Endothelial cell of umbilical vein (primary cell): ENCODE data around the gene PKP4.

Source experiments
- CTCF ChIP-seq, 2 donors: IDR thresholded peaks; 1 replicate in 1 of 2; 2 replicates in 1 of 2; pipeline ENCODE4 v1.5.1; 2011; ENCODE audit warnings: low read length in 2 of 2, mild to moderate bottlenecking in 2 of 2, moderate library complexity in 2 of 2, control low read depth in 1 of 2, inconsistent platforms in 1 of 2, low read depth in 1 of 2; ENCODE audit not compliant: insufficient read depth in 1 of 2; ENCODE audit errors: extremely low read depth in 1 of 2
- EZH2 ChIP-seq: IDR thresholded peaks from 2 replicates; pipeline ENCODE4 v1.6.1; 2012; ENCODE audit warnings: borderline replicate concordance, low read depth, mild to moderate bottlenecking, moderate library complexity, low read length, inconsistent platforms; ENCODE audit not compliant: severe bottlenecking
- FOS ChIP-seq: IDR thresholded peaks from 2 replicates; pipeline ENCODE4 v1.6.1; 2011; ENCODE audit warnings: mild to moderate bottlenecking, low read length, moderate library complexity, borderline replicate concordance; ENCODE audit not compliant: insufficient read depth
- GATA2 ChIP-seq: IDR thresholded peaks from 2 replicates; pipeline ENCODE4 v1.7.0; 2011; ENCODE audit warnings: low read depth, mild to moderate bottlenecking, moderate library complexity, mixed read lengths, low read length; ENCODE audit not compliant: insufficient read length, insufficient read depth
- JUN ChIP-seq: IDR thresholded peaks from 2 replicates; pipeline ENCODE4 v1.6.1; 2011; ENCODE audit warnings: borderline replicate concordance, low read depth; ENCODE audit not compliant: insufficient read length, insufficient read depth
- MAX ChIP-seq: IDR thresholded peaks from 2 replicates; pipeline ENCODE4 v1.6.1; 2011; ENCODE audit not compliant: insufficient read depth, insufficient read length
- MYC ChIP-seq: IDR thresholded peaks from one replicate; pipeline ENCODE4 v1.6.1; 2011; ENCODE audit warnings: mild to moderate bottlenecking, low read depth, low read length
- POLR2A ChIP-seq: IDR thresholded peaks from 2 replicates; pipeline ENCODE4 v1.6.1; 2012; ENCODE audit warnings: low read depth, mild to moderate bottlenecking, control low read depth, low read length
- POLR2AphosphoS5 ChIP-seq: IDR thresholded peaks from 2 replicates; pipeline ENCODE4 v1.6.1; 2012; ENCODE audit warnings: low read depth, mild to moderate bottlenecking, control low read depth, low read length, moderate library complexity; ENCODE audit not compliant: insufficient read depth

GRCh38 chr2:158645299-158645698 is 188.5 kb downstream of the PKP4 start:
- TF ChIP-seq CTCF (IDR thresholded peaks at IDR 0.05; ENCODE audit: extremely low read depth in 1 of 2, insufficient read depth in 1 of 2, low read depth in 1 of 2, low read length in 2 of 2) (no peak), MAX (no peak), POLR2A (no peak), JUN (no peak), EZH2 (no peak), POLR2AphosphoS5 (no peak), MYC (no peak), GATA2 (no peak), FOS (no peak)
